ES-I3 (cell line): Measurements from ENCODE around the gene DNAJB5.

Source experiments
- H3K36me3 ChIP-seq: 2 replicates; pipeline ENCODE4 v1.6.1; 2013; ENCODE audit warnings: mild to moderate bottlenecking, low read length, control low read depth, moderate library complexity; ENCODE audit not compliant: insufficient read depth
- H3K4me1 ChIP-seq: 2 replicates; pipeline ENCODE4 v1.6.1; 2013; ENCODE audit warnings: mild to moderate bottlenecking, control low read depth, low read length; ENCODE audit not compliant: insufficient read depth
- H3K9ac ChIP-seq: 2 replicates; pipeline ENCODE4 v1.6.1; 2013; ENCODE audit warnings: low read depth, mild to moderate bottlenecking, low read length, moderate library complexity
- H3K9me3 ChIP-seq: 2 replicates; pipeline ENCODE4 v1.6.1; 2013; ENCODE audit warnings: mild to moderate bottlenecking, low read length, moderate library complexity; ENCODE audit not compliant: control insufficient read depth, insufficient read depth

DNAJB5 gene

DNA sequence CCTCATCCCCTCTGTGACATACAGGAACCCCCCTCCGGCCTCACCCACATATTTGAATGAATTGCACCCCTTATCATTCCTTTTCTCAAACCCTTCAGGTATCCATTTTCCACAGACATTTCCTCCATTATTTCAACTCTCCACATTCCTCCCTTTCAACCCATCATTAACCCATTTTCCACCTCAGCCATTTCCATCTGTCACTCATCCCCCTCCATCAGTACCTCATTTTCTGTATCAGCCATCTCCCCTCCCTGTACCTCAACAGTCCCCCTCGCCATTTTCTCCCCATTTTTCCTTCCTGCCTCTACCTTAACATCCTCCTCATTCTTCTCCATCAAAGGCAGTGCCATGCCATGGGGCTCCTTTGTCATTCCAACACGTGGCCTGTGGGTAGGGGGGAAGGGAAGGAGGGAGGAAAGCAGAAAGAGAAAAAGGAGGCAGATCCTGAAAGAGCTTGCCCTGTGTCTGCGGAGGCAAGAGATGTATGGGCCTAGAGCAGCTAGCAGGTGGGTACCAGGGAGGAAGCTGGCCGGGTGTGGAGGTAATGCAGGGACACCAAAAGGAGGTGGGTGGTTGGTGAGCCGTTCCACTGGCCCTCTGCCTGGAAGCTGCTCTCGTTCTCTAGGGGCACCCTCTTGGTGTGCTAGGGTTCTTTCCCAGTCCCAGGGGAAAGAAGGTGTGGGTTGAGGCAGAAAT, 1.5 kb downstream of the DNAJB5 start:
- H3K4me1 ChIP-seq = peaks cover 40% of the 10 kb centered on the region
- H3K36me3 ChIP-seq = peaks cover 13% of the 10 kb centered on the region; the same call in 1 of the 2 replicates
- H3K9ac ChIP-seq = peak overlapping the region; percentile 76
- no peaks in the 10 kb centered on the region for H3K9me3 ChIP-seq

DNA sequence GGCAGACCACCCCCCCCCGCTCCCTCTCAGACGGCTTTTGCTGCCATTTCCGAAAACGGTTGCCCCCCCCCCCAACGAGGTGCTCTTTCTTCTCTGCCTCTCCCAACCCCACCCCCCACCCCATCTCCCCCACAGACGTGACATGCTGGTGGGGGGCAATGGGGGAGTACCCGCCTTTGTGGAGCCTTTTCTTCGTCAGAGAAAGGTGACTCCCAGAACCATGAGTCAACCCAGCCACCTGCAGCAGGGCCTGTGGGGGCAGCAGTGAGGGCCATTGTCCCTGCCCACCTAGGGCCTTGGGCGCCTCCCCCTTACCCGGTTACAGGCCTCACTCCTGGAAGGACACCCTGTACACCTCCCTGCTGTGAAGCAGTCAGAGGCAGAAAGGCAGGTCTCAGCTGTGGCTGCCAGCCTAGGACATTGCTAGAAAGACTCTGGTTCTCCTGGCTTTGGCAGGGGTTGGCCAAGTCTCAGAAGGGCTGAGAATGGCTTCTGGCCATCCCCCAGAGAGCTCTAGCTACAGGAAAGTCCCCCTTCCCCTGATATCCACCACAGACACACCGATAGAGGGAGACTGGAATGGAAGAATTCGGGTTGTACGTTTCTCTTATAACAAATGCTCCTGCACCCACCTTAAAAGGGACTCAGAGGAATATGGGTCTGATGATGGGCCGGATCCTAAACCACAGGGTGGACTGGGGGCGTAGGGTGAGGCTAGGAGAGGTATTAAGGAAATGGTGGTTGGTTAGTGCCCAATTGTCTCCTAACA, 2.2 kb downstream of the DNAJB5 start:
- H3K4me1 ChIP-seq = peaks cover 38% of the 10 kb centered on the region
- H3K9me3 ChIP-seq = no peaks in the 10 kb centered on the region
- peaks cover 13% of the 10 kb centered on the region; the same call in 1 of the 2 replicates for H3K36me3 ChIP-seq
- H3K9ac ChIP-seq = peak overlapping the region; percentile 36

GRCh38 chr9:34992376-34992951, 2.9 kb downstream of the DNAJB5 start:
- Histone ChIP-seq H3K9me3 (no peaks in the 10 kb centered on the region), H3K36me3 (peaks cover 13% of the 10 kb centered on the region; the same call in 1 of the 2 replicates), H3K4me1 (peaks cover 31% of the 10 kb centered on the region), H3K9ac (peak overlapping the region; percentile 36)

DNA sequence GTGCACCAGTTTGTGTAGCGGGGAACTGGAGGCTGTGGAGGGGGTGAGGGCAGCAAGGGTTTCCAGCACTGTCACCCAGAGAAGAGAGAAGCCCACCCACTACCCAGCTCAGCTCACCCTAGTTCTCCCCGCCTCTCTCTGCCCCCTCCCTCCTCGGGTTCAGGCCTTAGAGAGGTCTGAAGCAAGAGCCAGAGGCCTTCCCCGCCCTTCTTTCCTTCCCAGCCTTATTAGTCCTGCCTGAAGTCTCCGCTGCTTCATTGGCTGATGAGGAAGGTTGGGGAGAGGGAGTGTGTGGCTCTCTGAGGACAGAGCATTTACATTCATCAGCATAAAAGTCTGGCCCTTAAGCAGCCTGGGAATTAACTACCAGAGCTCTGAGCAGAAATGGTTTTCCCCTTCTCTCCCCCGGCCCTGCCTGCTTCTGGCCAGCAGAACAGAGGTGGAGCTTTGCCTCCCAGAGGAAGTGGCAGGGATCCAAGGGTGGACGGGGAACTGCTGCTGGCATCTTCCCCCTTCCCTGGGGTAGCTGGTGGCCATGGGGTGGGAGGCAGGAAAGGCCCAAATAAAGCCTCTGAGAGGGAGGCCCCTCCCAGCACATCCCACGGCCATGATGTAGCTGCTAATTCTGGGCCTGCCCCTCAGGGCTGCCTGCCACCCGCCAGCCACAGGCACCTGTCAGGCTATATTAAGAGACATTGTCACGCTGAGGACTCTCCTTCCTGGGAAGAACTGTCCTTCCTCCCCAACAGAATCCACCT, 4.1 kb downstream of the DNAJB5 start:
- H3K36me3 ChIP-seq = peaks cover 13% of the 10 kb centered on the region; the same call in 1 of the 2 replicates

DNA sequence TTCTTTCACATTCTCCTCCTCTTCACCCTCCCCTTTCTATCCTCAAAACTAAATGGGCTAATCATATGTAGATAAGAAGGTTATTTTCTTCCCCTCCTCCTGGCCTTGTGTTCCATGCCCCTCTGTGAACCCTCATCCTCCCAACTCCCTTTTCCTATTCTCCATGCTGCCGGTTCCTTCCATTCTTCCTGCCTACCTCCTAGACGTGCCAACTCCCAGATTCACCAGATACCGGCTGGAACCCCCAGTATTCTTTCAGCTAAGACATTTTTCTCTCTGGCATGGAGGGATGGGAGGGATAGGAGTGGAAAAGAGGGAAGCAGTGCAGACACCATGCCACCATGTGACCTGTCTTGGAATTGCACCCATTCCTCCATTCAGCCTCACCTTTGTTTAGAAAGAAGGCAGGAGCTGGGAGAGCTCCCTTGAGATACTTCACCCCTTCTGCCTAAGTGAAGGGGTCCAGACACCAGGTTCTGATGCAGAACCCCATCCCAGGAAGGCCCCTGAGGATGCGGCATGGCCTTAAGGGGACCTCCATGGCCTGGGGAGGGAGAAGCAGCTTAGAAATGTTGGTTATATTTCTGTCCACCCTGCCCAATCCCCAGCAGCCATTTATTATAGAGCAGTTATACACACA, 4.8 kb downstream of the DNAJB5 start:
- no peak overlapping the region for H3K9ac ChIP-seq
- no peaks in the 10 kb centered on the region for H3K9me3 ChIP-seq
- peaks cover 13% of the 10 kb centered on the region; the same call in 1 of the 2 replicates for H3K36me3 ChIP-seq
- H3K4me1 ChIP-seq = peaks cover 30% of the 10 kb centered on the region

More for the DNA sequence above, 4.1 kb downstream of the DNAJB5 start:
- Histone ChIP-seq H3K4me1 (peaks cover 30% of the 10 kb centered on the region), H3K9ac (no peak overlapping the region), H3K9me3 (no peaks in the 10 kb centered on the region)

DNA sequence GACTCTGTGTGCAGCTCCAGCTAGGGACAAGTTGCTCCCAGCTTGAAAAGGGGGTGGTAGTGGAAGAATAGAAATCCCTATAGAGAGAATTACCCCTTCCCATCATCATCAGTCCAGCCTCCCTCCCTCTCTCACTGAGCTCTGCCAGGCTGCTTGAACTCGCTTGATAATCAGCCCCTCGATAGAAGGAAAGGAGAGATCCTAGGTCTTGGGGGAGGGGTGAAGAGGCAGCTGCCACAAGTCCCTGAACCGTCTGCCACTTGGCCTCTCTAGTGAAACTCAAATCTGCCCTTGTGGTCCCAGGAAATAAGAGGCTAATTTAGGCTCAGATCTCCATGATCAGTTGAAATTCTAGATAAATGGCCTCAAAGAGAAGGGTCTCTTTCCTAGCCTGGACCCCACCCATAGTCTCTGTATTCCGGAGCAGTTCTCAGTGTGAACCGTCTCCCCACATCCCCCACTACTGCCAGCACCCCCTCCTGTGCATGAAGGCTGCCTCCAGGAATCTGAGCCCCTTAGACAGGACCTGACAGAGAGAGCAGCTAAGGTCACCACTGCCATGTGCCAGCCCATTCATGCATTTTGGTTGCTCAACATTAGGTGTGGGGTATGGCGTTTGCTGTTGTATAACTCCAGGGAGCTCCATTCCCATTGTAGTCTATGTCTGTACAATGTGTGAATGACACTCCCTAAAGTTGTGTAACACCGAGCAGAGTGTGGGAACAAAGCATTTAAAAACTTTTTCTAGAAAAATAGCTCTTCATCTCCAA, 5.5 kb downstream of the DNAJB5 start:
- H3K36me3 ChIP-seq = peaks cover 13% of the 10 kb centered on the region; the same call in 1 of the 2 replicates
- no peaks in the 10 kb centered on the region for H3K9me3 ChIP-seq
- H3K9ac ChIP-seq = no peak overlapping the region
- peaks cover 30% of the 10 kb centered on the region for H3K4me1 ChIP-seq

GRCh38 chr9:34995670-34996060, 6.1 kb downstream of the DNAJB5 start:
- Histone ChIP-seq H3K4me1 (peaks cover 32% of the 10 kb centered on the region), H3K9ac (no peak overlapping the region), H3K36me3 (peaks cover 13% of the 10 kb centered on the region; the same call in 1 of the 2 replicates), H3K9me3 (no peaks in the 10 kb centered on the region)

DNA sequence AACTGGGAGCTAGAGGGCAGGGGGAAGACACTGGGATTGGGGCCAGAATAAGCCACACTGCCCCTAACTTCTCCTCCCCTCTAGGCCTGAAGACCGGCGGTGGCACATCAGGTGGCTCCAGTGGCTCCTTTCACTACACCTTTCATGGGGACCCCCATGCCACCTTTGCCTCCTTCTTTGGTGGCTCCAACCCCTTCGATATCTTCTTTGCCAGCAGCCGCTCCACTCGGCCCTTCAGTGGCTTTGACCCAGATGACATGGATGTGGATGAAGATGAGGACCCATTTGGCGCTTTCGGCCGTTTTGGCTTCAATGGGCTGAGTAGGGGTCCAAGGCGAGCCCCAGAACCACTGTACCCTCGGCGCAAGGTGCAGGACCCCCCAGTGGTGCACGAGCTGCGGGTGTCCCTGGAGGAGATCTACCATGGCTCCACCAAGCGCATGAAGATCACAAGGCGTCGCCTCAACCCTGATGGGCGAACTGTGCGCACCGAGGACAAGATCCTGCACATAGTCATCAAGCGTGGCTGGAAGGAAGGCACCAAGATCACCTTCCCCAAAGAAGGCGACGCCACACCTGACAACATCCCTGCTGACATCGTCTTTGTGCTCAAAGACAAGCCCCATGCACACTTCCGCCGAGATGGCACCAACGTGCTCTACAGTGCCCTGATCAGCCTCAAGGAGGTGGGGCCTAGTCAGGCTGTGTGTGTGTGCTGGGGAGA, 6.8 kb downstream of the DNAJB5 start:
- Histone ChIP-seq H3K36me3 (peaks cover 13% of the 10 kb centered on the region; the same call in 1 of the 2 replicates), H3K4me1 (peaks cover 39% of the 10 kb centered on the region), H3K9ac (no peak overlapping the region), H3K9me3 (no peaks in the 10 kb centered on the region)

- peaks cover 43% of the 10 kb centered on the region for H3K4me1 ChIP-seq
- H3K9ac ChIP-seq = no peak overlapping the region
- peaks cover 13% of the 10 kb centered on the region; the same call in 1 of the 2 replicates for H3K36me3 ChIP-seq
- no peaks in the 10 kb centered on the region for H3K9me3 ChIP-seq
Measured at GRCh38 chr9:34996905-34997279, 7.3 kb downstream of the DNAJB5 start.

- H3K9me3 ChIP-seq = no peaks in the 10 kb centered on the region
- H3K9ac ChIP-seq = no peak overlapping the region
- H3K4me1 ChIP-seq = peaks cover 43% of the 10 kb centered on the region
- H3K36me3 ChIP-seq = peaks cover 13% of the 10 kb centered on the region; the same call in 1 of the 2 replicates
Measured at GRCh38 chr9:34997379-34997781, 7.8 kb downstream of the DNAJB5 start.

GRCh38 chr9:34998266-34998665, 8.7 kb downstream of the DNAJB5 start:
- Histone ChIP-seq H3K9ac (no peak overlapping the region), H3K36me3 (peaks cover 13% of the 10 kb centered on the region; the same call in 1 of the 2 replicates), H3K9me3 (no peaks in the 10 kb centered on the region), H3K4me1 (peaks cover 42% of the 10 kb centered on the region)

GRCh38 chr9:34999576-34999975, 10.0 kb downstream of the DNAJB5 start:
- peaks cover 12% of the 10 kb centered on the region; the same call in 1 of the 2 replicates for H3K36me3 ChIP-seq
- peaks cover 31% of the 10 kb centered on the region for H3K4me1 ChIP-seq
- H3K9me3 ChIP-seq = no peaks in the 10 kb centered on the region
- H3K9ac ChIP-seq = no peak overlapping the region
